IMR-90 (cell line): ENCODE results near the gene FSIP2. TPM values are rescaled to one million over a fixed set of nuclear protein-coding genes. Genes with fewer than 3 reads are reported as not detected.

ENCODE experiments used
- ATAC-seq: fragments of 200-7000 bp; cut with Tn5 transposase; 2 replicates; pipeline ENCODE4 v1.9.1; 2020; ENCODE audit warnings: low read depth, mild to moderate bottlenecking, moderate library complexity
- BruUV-seq: library from RNA; stranded (reverse); fragments of 400-500 nt; replicated peaks from 2 replicates; lab custom pipeline; 2021; lab: Mats Ljungman, UMichigan
- CTCF ChIA-PET: fragments of 300-600 bp; formaldehyde crosslinking; extraction: SDS; loops from one replicate; lab custom pipeline; 2021; ENCODE audit warnings: antibody characterized with exemption; lab: Yijun Ruan, JAX
- POLR2A ChIA-PET: fragments of 300-600 bp; sonication (Branson Sonifier 250); formaldehyde crosslinking; loops from one replicate; lab custom pipeline; 2022; ENCODE audit warnings: antibody characterized with exemption; ENCODE audit not compliant: unreplicated experiment; lab: Charles Lee
- DNase-seq: peaks from one replicate; pipeline ENCODE4 v3.0.0; 2013
- H2AFZ ChIP-seq: replicated peaks from 2 replicates; pipeline ENCODE3; 2013; ENCODE audit warnings: low read length, mild to moderate bottlenecking; ENCODE audit not compliant: poor library complexity
- H2AK5ac ChIP-seq: 2 replicates; pipeline ENCODE4 v1.6.1; 2013; ENCODE audit warnings: low read depth, low read length, inconsistent platforms
- H2AK9ac ChIP-seq: replicated peaks from 2 replicates; pipeline ENCODE3; 2013; ENCODE audit warnings: mild to moderate bottlenecking, low read depth, low read length, moderate library complexity; ENCODE audit not compliant: poor library complexity
- H2BK120ac ChIP-seq: 2 replicates; pipeline ENCODE4 v1.6.1; 2013; ENCODE audit warnings: low read depth, low read length, inconsistent platforms
- H2BK15ac ChIP-seq: 3 replicates; pipeline ENCODE4 v1.6.1; 2013; ENCODE audit warnings: low read depth, low read length, inconsistent platforms
- H2BK20ac ChIP-seq: 2 replicates; pipeline ENCODE4 v1.6.1; 2013; ENCODE audit warnings: low read depth, mild to moderate bottlenecking, inconsistent platforms, low read length, moderate library complexity
- H2BK5ac ChIP-seq: 2 replicates; pipeline ENCODE4 v1.6.1; 2013; ENCODE audit warnings: mild to moderate bottlenecking, low read depth, low read length, inconsistent platforms; ENCODE audit not compliant: poor library complexity, severe bottlenecking
- H3K14ac ChIP-seq: replicated peaks from 2 replicates; pipeline ENCODE4 v1.6.1; 2013; ENCODE audit warnings: low read depth, low read length, inconsistent platforms
- H3K18ac ChIP-seq: 2 replicates; pipeline ENCODE4 v1.6.1; 2013; ENCODE audit warnings: low read depth, low read length, control low read depth
- H3K23ac ChIP-seq: 2 replicates; pipeline ENCODE4 v1.6.1; 2013; ENCODE audit warnings: low read depth, low read length, inconsistent platforms
- H3K27ac ChIP-seq: 2 replicates; pipeline ENCODE4 v1.5.1; 2013; ENCODE audit warnings: mild to moderate bottlenecking, control low read depth, low read length; ENCODE audit not compliant: insufficient read depth
- H3K27me3 ChIP-seq: 2 replicates; pipeline ENCODE4 v1.6.1; 2013; ENCODE audit warnings: low read length; ENCODE audit not compliant: control insufficient read depth, insufficient read depth
- H3K36me3 ChIP-seq: 2 replicates; pipeline ENCODE4 v1.6.1; 2013; ENCODE audit warnings: low read length, mixed read lengths; ENCODE audit not compliant: control insufficient read depth, insufficient read depth
- H3K4ac ChIP-seq: 2 replicates; pipeline ENCODE4 v1.6.1; 2013; ENCODE audit warnings: low read depth, low read length, inconsistent platforms
- H3K4me1 ChIP-seq: 2 replicates; pipeline ENCODE4 v1.6.1; 2013; ENCODE audit warnings: low read length, mixed read lengths; ENCODE audit not compliant: control insufficient read depth, insufficient read depth
- H3K4me2 ChIP-seq: 2 replicates; pipeline ENCODE4 v1.6.1; 2013; ENCODE audit warnings: low read depth, mild to moderate bottlenecking, control low read depth, low read length, moderate library complexity
- H3K4me3 ChIP-seq: 2 replicates; pipeline ENCODE4 v1.5.1; 2013; ENCODE audit warnings: low read depth, mild to moderate bottlenecking, control low read depth, low read length, moderate library complexity; ENCODE audit not compliant: insufficient read depth
- H3K56ac ChIP-seq: 2 replicates; pipeline ENCODE4 v1.6.1; 2013; ENCODE audit warnings: low read length, inconsistent platforms; ENCODE audit not compliant: insufficient read depth; ENCODE audit errors: extremely low read depth
- H3K79me1 ChIP-seq, 2 experiments: 2 replicates each; pipeline ENCODE4 v1.6.1; 2013; ENCODE audit warnings: low read length in 2 of 2, inconsistent platforms in 1 of 2, low read depth in 1 of 2
- H3K9ac ChIP-seq: 2 replicates; pipeline ENCODE4 v1.6.1; 2013; ENCODE audit warnings: low read depth, low read length, control low read depth
- H3K9me1 ChIP-seq: 2 replicates; pipeline ENCODE4 v1.6.1; 2013; ENCODE audit warnings: low read length, inconsistent platforms; ENCODE audit not compliant: insufficient read depth
- H3K9me3 ChIP-seq: 2 replicates; pipeline ENCODE4 v1.6.1; 2013; ENCODE audit warnings: low read length; ENCODE audit not compliant: control insufficient read depth, insufficient read depth
- H4K20me1 ChIP-seq: 2 replicates; pipeline ENCODE4 v1.6.1; 2013; ENCODE audit warnings: low read length, inconsistent platforms; ENCODE audit not compliant: insufficient read depth
- H4K5ac ChIP-seq: 2 replicates; pipeline ENCODE4 v1.6.1; 2013; ENCODE audit warnings: mild to moderate bottlenecking, low read depth, low read length, control low read depth
- H4K8ac ChIP-seq, 2 experiments: 2 replicates each; pipeline ENCODE4 v1.6.1; 2013; ENCODE audit warnings: low read depth in 2 of 2, low read length in 2 of 2, control low read depth in 1 of 2, inconsistent platforms in 1 of 2
- H4K91ac ChIP-seq: 2 replicates; pipeline ENCODE4 v1.6.1; 2013; ENCODE audit warnings: low read depth, low read length, inconsistent platforms; ENCODE audit not compliant: insufficient read depth
- BHLHE40 ChIP-seq: fragments of 150-350 bp; IDR thresholded peaks from 2 replicates; pipeline ENCODE4 v1.6.1; 2016; ENCODE audit warnings: mild to moderate bottlenecking, low read depth, low read length
- ELK1 ChIP-seq: fragments of 150-350 bp; IDR thresholded peaks from 2 replicates; pipeline ENCODE4 v1.6.1; 2016; ENCODE audit warnings: low read depth, mild to moderate bottlenecking, low read length, moderate library complexity, borderline replicate concordance
- MXI1 ChIP-seq: IDR thresholded peaks from 2 replicates; pipeline ENCODE4 v1.6.1; 2012; ENCODE audit warnings: low read depth, mild to moderate bottlenecking, low read length, moderate library complexity, borderline replicate concordance
- POLR2A ChIP-seq: IDR thresholded peaks from 2 replicates; pipeline ENCODE4 v1.6.1; 2012; ENCODE audit warnings: mild to moderate bottlenecking, low read depth, low read length
- RAD21 ChIP-seq: IDR thresholded peaks from 2 replicates; pipeline ENCODE4 v1.6.1; 2012; ENCODE audit warnings: low read length, improper control_type of control experiment
- dilution Hi-C: fragments of 300-500 bp; cut with HindIII; formaldehyde crosslinking; loops from one replicate; pipeline ENCODE4 v1.14.3; 2018; ENCODE audit warnings: low sequenced_read_pairs; ENCODE audit not compliant: unreplicated experiment
- in situ Hi-C: fragments of 300-500 bp; cut with MboI; formaldehyde crosslinking; loops from 3 replicates; pipeline ENCODE4 v1.14.3; 2019; ENCODE audit warnings: low sequenced_read_pairs, inconsistent platforms, mixed read lengths
- intact Hi-C: fragments of 100-400 bp; cut with micrococcal nuclease; formaldehyde crosslinking; loops from 2 replicates; pipeline ENCODE4 v1.10.0; 2022
- polyA plus RNA-seq, 3 experiments: library from polyadenylated mRNA; depleted of rRNA; stranded (reverse); fragments of >200 nt; gene quantifications; 2 replicates each; pipeline ENCODE4 v1.2.3, GENCODE V29; 2012; ENCODE audit warnings: low replicate concordance in 1 of 3
- total RNA-seq: library from RNA; depleted of rRNA; stranded (reverse); fragments of >200 nt; gene quantifications from 2 replicates; pipeline ENCODE4 v1.2.3, GENCODE V29; 2012

Gene FSIP2
- total and polyA plus RNA-seq, 2 of the 4 experiments (the other 2 are of a cell fraction): under 0.01 to 0.02 TPM

GRCh38 chr2:185817991-185818390 lies 79.4 kb downstream of the FSIP2 start:
- H3K4ac ChIP-seq: no peak overlapping the region
- no peak overlapping the region for H3K14ac ChIP-seq
- H4K91ac ChIP-seq: no peak overlapping the region
- H2AK9ac ChIP-seq: no peak overlapping the region
- H4K8ac ChIP-seq: no peak overlapping the region
- H3K56ac ChIP-seq: no peak overlapping the region
- BruUV-seq: no TSS peak
- in situ Hi-C loops (no loop called here), intact Hi-C loops (no loop called here), dilution Hi-C loops (no loop called here)
- no peak overlapping the region for H2BK120ac ChIP-seq
- no peak overlapping the region for H3K27ac ChIP-seq
- H2BK20ac ChIP-seq: no peak overlapping the region
- H3K4me3 ChIP-seq: no peak overlapping the region
- no peaks in the 10 kb centered on the region for H3K27me3 ChIP-seq
- no peak overlapping the region for H2BK15ac ChIP-seq
- H3K36me3 ChIP-seq: no peaks in the 10 kb centered on the region
- no peak overlapping the region for H2AFZ ChIP-seq
- no peak overlapping the region for H3K18ac ChIP-seq
- H3K9me1 ChIP-seq: no peaks in the 10 kb centered on the region
- ChIA-PET CTCF (no interaction called here), POLR2A (no interaction called here)
- H3K4me2 ChIP-seq: no peak overlapping the region
- H2AK5ac ChIP-seq: no peak overlapping the region
- H4K5ac ChIP-seq: no peak overlapping the region
- no peak overlapping the region for H2BK5ac ChIP-seq
- no peak overlapping the region for H3K23ac ChIP-seq
- ATAC-seq (no peak), DNase-seq (no peak)
- no peaks in the 10 kb centered on the region for H4K20me1 ChIP-seq
- H3K9ac ChIP-seq: no peak overlapping the region
- no peaks in the 10 kb centered on the region for H3K4me1 ChIP-seq
- TF ChIP-seq RAD21 (no peak), BHLHE40 (no peak), MXI1 (no peak), ELK1 (no peak), POLR2A (no peak)
- H3K9me3 ChIP-seq: no peaks in the 10 kb centered on the region; the same call in 1 of the 2 replicates
- no peaks in the 10 kb centered on the region for H3K79me1 ChIP-seq
